Duodenal mucosa (tissue), 2 donors: Measurements from ENCODE around the gene NLRP4.
"Not testable (repeated sequence)": the region's sequence is repeated elsewhere in the genome, so short reads cannot be mapped to it uniquely, and the experiment has no call there.

Source experiments
- H3K27ac ChIP-seq: one replicate; pipeline ENCODE4 v1.7.0; 2013; ENCODE audit warnings: low read depth, low read length
- H3K27me3 ChIP-seq, 2 donors: one replicate each; pipeline ENCODE4 v1.7.0; 2013; ENCODE audit warnings: low read length in 2 of 2, control low read depth in 1 of 2; ENCODE audit not compliant: insufficient read depth in 2 of 2, control insufficient read depth in 1 of 2
- H3K36me3 ChIP-seq, 2 donors: one replicate each; pipeline ENCODE4 v1.7.0; 2013; ENCODE audit warnings: low read length in 2 of 2, control low read depth in 1 of 2; ENCODE audit not compliant: insufficient read depth in 2 of 2, control insufficient read depth in 1 of 2
- H3K4me1 ChIP-seq, 2 donors: one replicate each; pipeline ENCODE4 v1.7.0; 2013; ENCODE audit warnings: low read length in 2 of 2, control low read depth in 1 of 2; ENCODE audit not compliant: insufficient read depth in 2 of 2, control insufficient read depth in 1 of 2
- H3K4me3 ChIP-seq, 2 donors: one replicate each; pipeline ENCODE4 v1.7.0; 2013; ENCODE audit warnings: low read length in 2 of 2, low read depth in 1 of 2
- H3K9ac ChIP-seq, 2 donors: one replicate each; pipeline ENCODE4 v1.7.0; 2013; ENCODE audit warnings: low read length in 2 of 2, low read depth in 1 of 2
- H3K9me3 ChIP-seq, 2 donors: one replicate each; pipeline ENCODE4 v1.7.0; 2013; ENCODE audit warnings: low read length in 2 of 2, control low read depth in 1 of 2; ENCODE audit not compliant: control insufficient read depth in 1 of 2

The NLRP4 gene

GRCh38 chr19:55923556-55923955, 87.2 kb downstream of the NLRP4 start:
- Histone ChIP-seq H3K9me3 (peaks cover 10 to 12% of the 10 kb centered on the region in 2 donors), H3K4me1 (no peaks in the 10 kb centered on the region), H3K27ac (no peak overlapping the region), H3K9ac (no peak overlapping the region), H3K27me3 (no peaks in the 10 kb centered on the region), H3K36me3 (no peaks in the 10 kb centered on the region), H3K4me3 (no peak overlapping the region)

GRCh38 chr19:55927991-55928390, 91.7 kb downstream of the NLRP4 start:
- no peak overlapping the region for H3K27ac ChIP-seq
- no peak overlapping the region for H3K9ac ChIP-seq
- no peaks in the 10 kb centered on the region for H3K36me3 ChIP-seq
- no peak overlapping the region for H3K4me3 ChIP-seq
- H3K9me3 ChIP-seq, result peaks cover 7 to 8% of the 10 kb centered on the region in 2 donors
- no peaks in the 10 kb centered on the region for H3K4me1 ChIP-seq
- no peaks in the 10 kb centered on the region for H3K27me3 ChIP-seq

DNA sequence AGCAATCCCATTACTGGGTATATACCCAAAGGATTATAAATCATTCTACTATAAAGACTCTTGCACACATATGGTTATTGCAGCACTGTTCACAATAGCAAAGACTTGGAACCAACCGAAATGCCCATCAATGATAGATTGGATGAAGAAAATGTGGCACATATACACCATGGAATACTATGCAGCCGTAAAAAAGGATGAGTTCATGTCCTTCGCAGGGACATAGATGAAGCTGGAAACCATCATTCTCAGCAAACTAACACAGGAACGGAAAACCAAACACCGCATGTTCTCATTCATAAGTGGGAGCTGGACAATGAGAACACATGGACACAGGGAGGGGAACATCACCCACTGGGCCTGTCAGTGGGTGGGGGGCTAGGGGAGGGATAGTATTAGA, 92.9 kb downstream of the NLRP4 start:
- H3K9ac ChIP-seq, H3K27ac ChIP-seq, H3K36me3 ChIP-seq, H3K4me3 ChIP-seq, H3K27me3 ChIP-seq, H3K9me3 ChIP-seq, H3K4me1 ChIP-seq: not testable (repeated sequence)

GRCh38 chr19:55930996-55931515, 94.7 kb downstream of the NLRP4 start:
- Histone ChIP-seq H3K9me3 (no peaks in the 10 kb centered on the region), H3K36me3 (no peaks in the 10 kb centered on the region), H3K4me3 (no peak overlapping the region), H3K27ac (no peak overlapping the region), H3K27me3 (no peaks in the 10 kb centered on the region), H3K9ac (no peak overlapping the region), H3K4me1 (no peaks in the 10 kb centered on the region)
